Bronchial epithelial cell (primary cell): ENCODE measurements around the gene LRTM2. TPM values are rescaled to one million over a fixed set of nuclear protein-coding genes. Genes with fewer than 3 reads are reported as not detected.

Experiments used
- DNase-seq: peaks from one replicate; pipeline ENCODE4 v3.0.0-alpha.2; 2010; ENCODE audit warnings: low read depth
- FAIRE-seq: peaks from 2 replicates; lab custom pipeline; 2011; peaks lifted over from hg19 to GRCh38; lab: Jason Lieb, UNC
- H3K27me3 ChIP-seq: 2 replicates; pipeline ENCODE4 v1.5.1; 2011; ENCODE audit warnings: low read length; ENCODE audit not compliant: control insufficient read depth, insufficient read depth
- H3K36me3 ChIP-seq: 2 replicates; pipeline ENCODE4 v1.5.1; 2011; ENCODE audit warnings: low read length; ENCODE audit not compliant: control insufficient read depth, insufficient read depth
- H3K4me3 ChIP-seq: 2 replicates; pipeline ENCODE4 v1.5.1; 2011; ENCODE audit warnings: mild to moderate bottlenecking, low read depth, low read length, control low read depth
- total RNA-seq: library from RNA; depleted of rRNA; stranded (reverse); fragments of >200 nt; gene quantifications from 2 replicates; pipeline ENCODE4 v1.2.1, GENCODE V29; 2014
- TF ChIP-seq, protein P1 (sequence below): IDR thresholded peaks from 2 replicates; pipeline ENCODE4 v1.5.1; 2011; ENCODE audit warnings: mild to moderate bottlenecking, moderate library complexity, low read length, control low read depth, inconsistent platforms; ENCODE audit not compliant: insufficient read depth, severe bottlenecking

Gene LRTM2
- total RNA-seq, 1 donor from 2014 or later, result not detected

DNA sequence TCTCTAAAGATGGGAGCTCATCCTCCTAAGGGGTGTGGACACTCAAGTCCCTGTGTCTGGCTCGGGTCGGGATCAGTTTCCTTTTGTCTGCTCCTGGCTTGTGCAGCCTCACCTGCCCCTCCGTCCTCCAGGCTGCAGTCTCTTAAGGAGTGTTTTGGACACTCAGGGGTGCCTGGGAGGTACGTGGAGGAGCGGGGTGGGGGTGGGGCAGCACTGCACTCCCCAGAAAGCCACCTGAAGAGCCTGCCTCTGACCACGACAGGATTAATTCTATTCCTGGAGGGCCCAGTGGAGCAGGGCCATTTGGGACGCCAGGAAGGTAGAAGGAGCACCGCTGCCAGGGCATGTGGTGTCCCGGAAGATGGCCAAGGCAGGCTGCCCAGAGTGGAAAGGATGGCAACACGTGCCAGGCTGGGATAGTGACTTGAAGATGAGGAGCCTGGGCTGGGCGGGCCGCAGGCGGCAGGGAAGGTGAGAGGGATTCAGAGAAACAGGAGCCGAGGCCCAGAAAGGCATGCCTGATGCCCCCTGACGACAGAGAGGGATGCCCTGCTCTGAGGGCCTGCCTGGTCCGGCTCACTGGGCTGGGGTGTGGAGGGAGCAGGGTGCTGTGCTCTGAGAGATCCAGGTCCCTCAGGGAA is 14.8 kb upstream of the LRTM2 start:
- no peak for FAIRE-seq
- Histone ChIP-seq H3K27me3 (no peaks in the 10 kb centered on the region), H3K4me3 (no peak overlapping the region), H3K36me3 (no peaks in the 10 kb centered on the region)
- no peak for DNase-seq
- TF ChIP-seq, protein P1, sequence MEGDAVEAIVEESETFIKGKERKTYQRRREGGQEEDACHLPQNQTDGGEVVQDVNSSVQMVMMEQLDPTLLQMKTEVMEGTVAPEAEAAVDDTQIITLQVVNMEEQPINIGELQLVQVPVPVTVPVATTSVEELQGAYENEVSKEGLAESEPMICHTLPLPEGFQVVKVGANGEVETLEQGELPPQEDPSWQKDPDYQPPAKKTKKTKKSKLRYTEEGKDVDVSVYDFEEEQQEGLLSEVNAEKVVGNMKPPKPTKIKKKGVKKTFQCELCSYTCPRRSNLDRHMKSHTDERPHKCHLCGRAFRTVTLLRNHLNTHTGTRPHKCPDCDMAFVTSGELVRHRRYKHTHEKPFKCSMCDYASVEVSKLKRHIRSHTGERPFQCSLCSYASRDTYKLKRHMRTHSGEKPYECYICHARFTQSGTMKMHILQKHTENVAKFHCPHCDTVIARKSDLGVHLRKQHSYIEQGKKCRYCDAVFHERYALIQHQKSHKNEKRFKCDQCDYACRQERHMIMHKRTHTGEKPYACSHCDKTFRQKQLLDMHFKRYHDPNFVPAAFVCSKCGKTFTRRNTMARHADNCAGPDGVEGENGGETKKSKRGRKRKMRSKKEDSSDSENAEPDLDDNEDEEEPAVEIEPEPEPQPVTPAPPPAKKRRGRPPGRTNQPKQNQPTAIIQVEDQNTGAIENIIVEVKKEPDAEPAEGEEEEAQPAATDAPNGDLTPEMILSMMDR, result no peak

DNA sequence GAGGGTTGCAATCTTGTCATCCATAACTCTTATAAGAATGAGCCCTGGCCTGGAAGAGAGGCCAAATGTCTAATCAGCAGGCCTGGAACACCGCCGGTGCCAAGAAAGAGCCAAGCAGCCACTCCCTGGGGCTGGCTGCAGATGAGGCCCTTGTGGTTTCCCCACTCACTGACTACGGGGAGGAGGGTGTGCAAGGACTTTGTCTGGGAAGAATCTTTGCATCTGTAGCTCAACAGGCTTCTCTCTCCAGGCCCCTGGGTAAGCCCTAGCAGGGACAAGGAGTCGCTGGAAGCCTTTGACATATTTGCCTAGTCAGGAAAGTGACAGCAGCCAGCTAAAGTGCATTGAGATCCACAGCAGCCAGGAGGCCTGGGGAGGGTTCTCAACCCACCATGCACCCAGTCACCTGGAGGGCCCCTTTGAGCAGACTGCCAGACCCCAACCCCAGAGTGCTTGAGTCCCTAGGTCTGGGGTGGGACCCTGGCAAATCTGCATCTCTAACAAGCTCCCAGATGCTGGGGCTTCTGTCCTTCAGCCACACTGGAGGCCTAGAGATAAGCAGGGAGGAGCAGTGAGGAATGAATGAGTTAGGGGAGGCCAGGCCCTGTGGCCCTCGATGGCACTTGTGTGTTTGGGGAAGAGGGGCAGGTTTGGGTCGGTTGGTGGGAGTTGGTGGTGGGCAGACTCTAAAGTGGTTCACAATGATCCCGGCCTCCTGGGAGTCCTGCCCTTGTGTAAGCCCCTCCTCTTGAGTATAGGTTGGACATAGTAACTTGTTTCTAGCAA is 13.9 kb upstream of the LRTM2 start:
- no peak overlapping the region for H3K4me3 ChIP-seq
- H3K27me3 ChIP-seq, result no peaks in the 10 kb centered on the region
- DNase-seq (no peak), FAIRE-seq (no peak)
- TF ChIP-seq, protein P1, result no peak
- H3K36me3 ChIP-seq, result no peaks in the 10 kb centered on the region

DNA sequence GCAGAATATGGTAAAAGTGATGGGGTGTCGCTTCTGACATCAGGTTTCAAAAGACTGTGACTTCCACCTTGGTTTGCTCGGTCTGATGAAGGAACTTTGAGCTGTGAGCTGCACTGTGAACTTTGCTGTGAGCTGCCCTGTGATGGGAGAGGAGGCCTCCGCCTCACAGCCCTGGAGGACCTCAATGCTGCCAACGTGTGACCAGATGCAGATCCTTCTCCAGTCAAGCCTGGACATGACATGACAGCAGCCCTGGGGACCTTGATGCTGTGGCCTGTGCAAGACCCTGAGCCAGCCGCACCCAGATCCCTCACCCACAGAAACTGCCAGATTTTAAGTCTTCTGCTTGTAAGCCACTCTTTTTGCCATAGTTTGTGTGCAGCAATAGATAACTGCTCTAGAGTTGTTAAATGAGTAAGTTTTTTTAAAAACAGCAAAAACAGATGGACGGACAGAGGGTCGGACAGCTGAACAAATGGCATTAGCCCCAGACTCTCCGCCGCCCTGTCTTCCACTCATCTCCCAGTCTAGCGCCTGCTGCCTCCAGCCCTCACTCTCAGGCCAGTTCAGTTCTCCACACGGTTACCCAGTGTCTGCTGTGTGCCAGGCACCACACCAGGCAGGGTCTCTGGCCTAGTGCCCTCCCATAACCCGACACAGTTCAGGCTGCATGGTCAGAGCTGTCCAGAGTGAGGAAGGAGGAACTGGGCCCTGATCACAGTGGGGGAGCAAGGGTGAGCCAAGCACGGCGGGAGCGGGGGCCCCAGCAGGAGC is 13.1 kb upstream of the LRTM2 start:
- no peak for DNase-seq
- Histone ChIP-seq H3K27me3 (no peaks in the 10 kb centered on the region), H3K36me3 (no peaks in the 10 kb centered on the region), H3K4me3 (no peak overlapping the region)
- no peak for FAIRE-seq
- TF ChIP-seq, protein P1, result no peak

DNA sequence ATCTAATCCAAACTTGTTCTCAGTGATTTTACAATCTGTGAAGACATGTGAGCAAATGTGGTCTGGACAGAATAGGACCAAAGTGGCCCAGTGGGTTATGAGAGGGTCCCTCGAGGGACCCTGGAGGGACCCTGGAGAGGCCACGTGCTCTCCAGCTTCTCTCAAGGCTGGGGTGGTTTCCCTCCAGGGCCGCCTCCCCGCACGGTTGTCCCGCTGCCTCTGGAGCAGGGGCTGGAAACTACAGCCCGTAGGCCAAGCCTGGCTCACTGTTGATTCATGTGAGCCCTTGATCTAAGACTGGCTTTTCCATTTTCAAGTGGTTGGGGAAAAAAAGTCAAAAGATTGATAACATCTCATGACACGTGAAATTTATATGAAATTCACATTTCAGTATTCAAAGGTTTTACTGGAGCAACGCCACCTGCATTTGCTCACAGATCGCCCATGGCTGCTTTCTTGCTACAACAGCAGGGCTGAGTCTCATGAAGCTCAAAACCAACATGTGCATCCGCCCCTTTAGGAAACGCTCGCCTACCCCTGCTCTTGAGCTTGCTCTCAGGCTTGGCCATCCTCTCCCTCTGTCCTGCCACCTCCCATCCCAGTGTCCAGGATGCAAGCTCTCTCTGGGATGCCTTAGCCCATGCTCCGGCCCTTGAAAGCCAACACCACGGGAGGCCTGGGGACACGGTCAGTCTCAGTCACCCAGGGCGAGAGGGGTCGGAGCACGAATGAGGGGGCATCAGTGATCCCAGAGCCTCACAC is 12.1 kb upstream of the LRTM2 start:
- Histone ChIP-seq H3K27me3 (no peaks in the 10 kb centered on the region), H3K4me3 (no peak overlapping the region), H3K36me3 (no peaks in the 10 kb centered on the region)
- TF ChIP-seq, protein P1, result no peak
- DNase-seq (no peak), FAIRE-seq (no peak)

- DNase-seq (no peak), FAIRE-seq (no peak)
- TF ChIP-seq, protein P1, result no peak
- H3K4me3 ChIP-seq, result no peak overlapping the region
- H3K27me3 ChIP-seq, result no peaks in the 10 kb centered on the region
- no peaks in the 10 kb centered on the region for H3K36me3 ChIP-seq
Observed at GRCh38 chr12:1808798-1809480, 11.4 kb upstream of the LRTM2 start.
